Measurements from ENCODE around the gene SOAT1. TPM values are rescaled to one million over a fixed set of nuclear protein-coding genes. Genes with fewer than 3 reads are reported as not detected.

SOAT1 gene
- total RNA-seq, 2 donors from 2014 or later: 34.2 to 41.9 TPM

- H3K27ac Mint-ChIP-seq: no peak overlapping the region
- Histone ChIP-seq H3K9me3 (ENCODE audit: control insufficient read depth, low read length) (no peaks in the 10 kb centered on the region), H3K27ac (ENCODE audit: low read depth, low read length) (no peak overlapping the region), H3K27me3 (ENCODE audit: control insufficient read depth, insufficient read depth, low read length, poor library complexity, severe bottlenecking) (no peaks in the 10 kb centered on the region), H3K36me3 (ENCODE audit: control insufficient read depth, insufficient read depth, low read length) (peaks cover 59% of the 10 kb centered on the region), H3K4me1 (ENCODE audit: control insufficient read depth, insufficient read depth, low read length) (no peaks in the 10 kb centered on the region), H3K4me3 (ENCODE audit: low read length) (no peak overlapping the region), H3K9ac (ENCODE audit: extremely low read depth, low read length, poor library complexity, severe bottlenecking) (no peak overlapping the region)
- no peak overlapping the region for H3K4me3 Mint-ChIP-seq
- no peak for TF ChIP-seq CTCF (conservative IDR thresholded peaks at IDR 0.05)
- no peaks in the 10 kb centered on the region for H3K9me3 Mint-ChIP-seq
- H3K27me3 Mint-ChIP-seq (ENCODE audit: insufficient read depth): peaks cover 2% of the 10 kb centered on the region
- 94% methylated on average over 1 of the region's 1 CpG; no CpG with 5 or more reads in 1 of the 2 experiments for WGBS, 2 experiments (ENCODE audit: insufficient coverage in 1 of 2, insufficient read length in 1 of 2)
- no peak for DNase-seq
- peaks cover 45% of the 10 kb centered on the region for H3K36me3 Mint-ChIP-seq (ENCODE audit: low read depth)
- H3K4me1 Mint-ChIP-seq: peaks cover 8% of the 10 kb centered on the region
These were observed 11.9 kb downstream of the SOAT1 start for GRCh38 chr1:179305450-179305849.

GRCh38 chr1:179310291-179310690, 16.7 kb downstream of the SOAT1 start:
- Histone ChIP-seq H3K27me3 (ENCODE audit: control insufficient read depth, insufficient read depth, low read length, poor library complexity, severe bottlenecking) (no peaks in the 10 kb centered on the region), H3K36me3 (ENCODE audit: control insufficient read depth, insufficient read depth, low read length) (peaks cover 62% of the 10 kb centered on the region), H3K4me3 (ENCODE audit: low read length) (no peak overlapping the region), H3K9me3 (ENCODE audit: control insufficient read depth, low read length) (no peaks in the 10 kb centered on the region), H3K9ac (ENCODE audit: extremely low read depth, low read length, poor library complexity, severe bottlenecking) (no peak overlapping the region), H3K4me1 (ENCODE audit: control insufficient read depth, insufficient read depth, low read length) (no peaks in the 10 kb centered on the region), H3K27ac (ENCODE audit: low read depth, low read length) (no peak overlapping the region)
- Mint-ChIP-seq H3K27ac (no peak overlapping the region), H3K4me1 (peaks cover 7% of the 10 kb centered on the region), H3K27me3 (ENCODE audit: insufficient read depth) (no peaks in the 10 kb centered on the region), H3K36me3 (ENCODE audit: low read depth) (peaks cover 36% of the 10 kb centered on the region), H3K4me3 (no peak overlapping the region), H3K9me3 (no peaks in the 10 kb centered on the region)
- no peak for DNase-seq
- WGBS, 2 experiments (ENCODE audit: insufficient coverage in 1 of 2, insufficient read length in 1 of 2): 90 to 100% methylated on average over 1 to 2 of the region's 3 CpGs
- no peak for TF ChIP-seq CTCF (conservative IDR thresholded peaks at IDR 0.05)

- no peak overlapping the region for H3K4me3 ChIP-seq (ENCODE audit: low read length)
- H3K4me1 Mint-ChIP-seq: peaks cover 3% of the 10 kb centered on the region
- no peaks in the 10 kb centered on the region for H3K4me1 ChIP-seq (ENCODE audit: control insufficient read depth, insufficient read depth, low read length)
- H3K9me3 Mint-ChIP-seq: no peaks in the 10 kb centered on the region
- no peak overlapping the region for H3K9ac ChIP-seq (ENCODE audit: extremely low read depth, low read length, poor library complexity, severe bottlenecking)
- no peak overlapping the region for H3K27ac ChIP-seq (ENCODE audit: low read depth, low read length)
- peaks cover 35% of the 10 kb centered on the region for H3K36me3 Mint-ChIP-seq (ENCODE audit: low read depth)
- DNase-seq: no peak
- peaks cover 61% of the 10 kb centered on the region for H3K36me3 ChIP-seq (ENCODE audit: control insufficient read depth, insufficient read depth, low read length)
- no peaks in the 10 kb centered on the region for H3K27me3 Mint-ChIP-seq (ENCODE audit: insufficient read depth)
- no peak overlapping the region for H3K4me3 Mint-ChIP-seq
- no peak for TF ChIP-seq CTCF (conservative IDR thresholded peaks at IDR 0.05)
- no peaks in the 10 kb centered on the region for H3K9me3 ChIP-seq (ENCODE audit: control insufficient read depth, low read length)
- WGBS, 2 experiments (ENCODE audit: insufficient coverage in 1 of 2, insufficient read length in 1 of 2): 94 to 97% methylated on average over 2 to 3 of the region's 3 CpGs
- no peak overlapping the region for H3K27ac Mint-ChIP-seq
- H3K27me3 ChIP-seq (ENCODE audit: control insufficient read depth, insufficient read depth, low read length, poor library complexity, severe bottlenecking): no peaks in the 10 kb centered on the region
These were observed 17.1 kb downstream of the SOAT1 start for GRCh38 chr1:179310721-179311120.
